HFFc6 (cell line): ENCODE measurements around the gene MMS22L. TPM values are rescaled to one million over a fixed set of nuclear protein-coding genes. Genes with fewer than 3 reads are reported as not detected.

Experiments
- DNase-seq: peaks from one replicate; pipeline ENCODE4 v3.0.0-alpha.2; 2018
- H3K27ac Mint-ChIP-seq: 2 replicates; pipeline ENCODE4 v1.8.0; 2020; ENCODE audit warnings: mild to moderate bottlenecking, mixed read lengths
- H3K27me3 Mint-ChIP-seq: 2 replicates; pipeline ENCODE4 v1.8.0; 2021; ENCODE audit warnings: mild to moderate bottlenecking, moderate library complexity, mixed read lengths; ENCODE audit not compliant: insufficient read depth
- H3K36me3 Mint-ChIP-seq: 2 replicates; pipeline ENCODE4 v1.8.0; 2021; ENCODE audit warnings: low read depth, mixed read lengths
- H3K4me1 Mint-ChIP-seq: 2 replicates; pipeline ENCODE4 v1.8.0; 2020; ENCODE audit warnings: low read depth, mixed read lengths
- H3K4me3 Mint-ChIP-seq: 2 replicates; pipeline ENCODE4 v1.8.0; 2020; ENCODE audit warnings: mild to moderate bottlenecking, moderate library complexity, mixed read lengths
- H3K9me3 Mint-ChIP-seq: 2 replicates; pipeline ENCODE4 v1.8.0; 2020; ENCODE audit warnings: mild to moderate bottlenecking, mixed read lengths
- CTCF ChIP-seq: fragments of 200-600 bp; sonication (generic); IDR thresholded peaks from 2 replicates; pipeline ENCODE4 v1.5.0; 2021; ENCODE audit warnings: antibody characterized with exemption, mild to moderate bottlenecking
- total RNA-seq, 6 experiments: library from RNA; stranded (reverse); fragmentation: NEBNext Ultra II Directional; extraction: Animal tissue kit (Norgen Biotek cat#: 25700); gene quantifications; 2 replicates in 1 of 6; 3 replicates in 5 of 6; pipeline ENCODE4 v1.2.3, GENCODE V29; 2021

MMS22L gene
- total RNA-seq, 6 experiments from 2014 or later, result 6.2 to 15.7 (median 13.6) TPM

GRCh38 chr6:97214671-97215070, 68.3 kb downstream of the MMS22L start:
- no peak for DNase-seq
- H3K27me3 Mint-ChIP-seq, result no peaks in the 10 kb centered on the region
- peaks cover 8% of the 10 kb centered on the region for H3K4me1 Mint-ChIP-seq
- H3K36me3 Mint-ChIP-seq, result no peaks in the 10 kb centered on the region
- H3K4me3 Mint-ChIP-seq, result no peak overlapping the region
- no peak overlapping the region for H3K27ac Mint-ChIP-seq
- TF ChIP-seq CTCF, result no peak
- no peaks in the 10 kb centered on the region for H3K9me3 Mint-ChIP-seq

- Mint-ChIP-seq H3K27me3 (no peaks in the 10 kb centered on the region), H3K4me1 (no peaks in the 10 kb centered on the region), H3K9me3 (no peaks in the 10 kb centered on the region), H3K4me3 (no peak overlapping the region), H3K36me3 (no peaks in the 10 kb centered on the region), H3K27ac (no peak overlapping the region)
- TF ChIP-seq CTCF, result no peak
- DNase-seq, result no peak
Measured at GRCh38 chr6:97207383-97207782, 75.6 kb downstream of the MMS22L start.

GRCh38 chr6:97205966-97206365, 77.0 kb downstream of the MMS22L start:
- H3K27ac Mint-ChIP-seq, result no peak overlapping the region
- H3K27me3 Mint-ChIP-seq, result no peaks in the 10 kb centered on the region
- DNase-seq, result no peak
- H3K4me1 Mint-ChIP-seq, result no peaks in the 10 kb centered on the region
- TF ChIP-seq CTCF, result no peak
- no peaks in the 10 kb centered on the region for H3K36me3 Mint-ChIP-seq
- no peaks in the 10 kb centered on the region for H3K9me3 Mint-ChIP-seq
- no peak overlapping the region for H3K4me3 Mint-ChIP-seq

GRCh38 chr6:97203343-97203742, 79.7 kb downstream of the MMS22L start:
- Mint-ChIP-seq H3K36me3 (no peaks in the 10 kb centered on the region), H3K4me3 (no peak overlapping the region), H3K4me1 (no peaks in the 10 kb centered on the region), H3K9me3 (no peaks in the 10 kb centered on the region), H3K27me3 (no peaks in the 10 kb centered on the region), H3K27ac (no peak overlapping the region)
- DNase-seq, result no peak
- TF ChIP-seq CTCF, result no peak

- no peak overlapping the region for H3K27ac Mint-ChIP-seq
Measured at GRCh38 chr6:97198046-97198565, 84.9 kb downstream of the MMS22L start.

More at GRCh38 chr6:97198046-97198565, 84.9 kb downstream of the MMS22L start:
- no peak for DNase-seq
- Mint-ChIP-seq H3K9me3 (no peaks in the 10 kb centered on the region), H3K36me3 (no peaks in the 10 kb centered on the region), H3K4me3 (no peak overlapping the region), H3K4me1 (peaks cover 6% of the 10 kb centered on the region), H3K27me3 (no peaks in the 10 kb centered on the region)
- no peak for TF ChIP-seq CTCF
